Gastrocnemius medialis (tissue), 4 donors: ENCODE data around the gene SAMD4A.

Source experiments
- CTCF ChIP-seq, 5 experiments: fragments of 450-650 bp in 3 of 5; fragments of 200-600 bp in 2 of 5; sonication (generic) in 2 of 5; IDR thresholded peaks in 4 of 5; conservative IDR thresholded peaks in 1 of 5; 1 replicate in 4 of 5; 2 replicates in 1 of 5; pipeline ENCODE4 v1.5.1; 2016 to 2019; ENCODE audit warnings: antibody characterized with exemption in 5 of 5, mild to moderate bottlenecking in 3 of 5, moderate library complexity in 3 of 5
- POLR2A ChIP-seq, 2 donors: fragments of 450-650 bp; IDR thresholded peaks; one replicate each; pipeline ENCODE4 v1.6.1; 2017; ENCODE audit warnings: antibody characterized with exemption in 2 of 2, mild to moderate bottlenecking in 2 of 2, moderate library complexity in 2 of 2

GRCh38 chr14:54784657-54785056, 217.7 kb downstream of the SAMD4A start:
- no peak for TF ChIP-seq CTCF (IDR thresholded peaks at IDR 0.05 in 4 of 5, conservative IDR thresholded peaks at IDR 0.05 in 1 of 5)
- peak in 1 of 2 donors; percentile 21 for TF ChIP-seq POLR2A (IDR thresholded peaks at IDR 0.05)
